ENCODE data around the gene TC2N. TPM values are rescaled to one million over a fixed set of nuclear protein-coding genes. Genes with fewer than 3 reads are reported as not detected.

The TC2N gene
- total RNA-seq, 1 experiment from 2014 or later = 30.6 TPM

DNA sequence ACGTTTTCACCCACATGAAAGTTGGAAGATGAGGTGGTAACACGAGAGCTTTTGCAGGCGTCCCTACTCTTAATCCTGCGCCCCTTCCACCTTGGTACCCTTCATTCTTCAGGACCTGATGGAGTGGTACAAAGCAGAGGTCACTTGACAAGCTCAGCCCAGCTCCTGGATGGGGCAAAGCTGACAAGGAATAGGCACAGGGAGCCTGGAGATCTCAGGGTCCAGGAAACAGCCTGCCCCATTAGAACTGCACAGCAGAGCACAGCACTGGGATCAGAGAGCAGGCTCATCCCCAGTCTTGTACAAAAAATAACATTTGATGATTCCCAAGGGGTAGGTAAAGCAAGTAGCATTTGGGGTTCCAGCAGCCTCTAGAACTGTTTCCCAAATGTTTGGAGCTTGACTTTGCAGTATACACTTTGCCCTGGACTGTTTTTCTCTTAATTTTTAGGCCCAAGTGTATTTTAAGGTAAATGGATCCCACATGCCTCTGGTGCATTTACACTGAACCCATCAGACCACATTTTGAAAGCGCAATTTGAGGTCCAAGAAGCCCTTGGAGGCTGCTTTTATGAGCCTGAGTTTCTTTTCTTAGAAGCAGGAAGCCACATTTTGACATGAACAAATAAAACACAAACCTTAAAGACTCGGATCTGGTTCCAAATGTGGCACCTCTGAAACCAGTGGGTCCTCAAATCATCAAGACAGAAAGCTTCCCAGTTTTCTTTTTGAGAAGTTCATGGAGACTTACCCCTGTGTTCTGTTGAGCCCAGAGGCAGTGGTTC, 633 bp downstream of the TC2N start:
- ChIA-PET POLR2A (no interaction called here), CTCF (no interaction called here)
- intact Hi-C loops (cut with micrococcal nuclease; ENCODE audit: unreplicated experiment) = no loop called here
- H3K27ac Mint-ChIP-seq (ENCODE audit: unreplicated experiment) = no peak overlapping the region
- no peak for TF ChIP-seq CTCF (IDR thresholded peaks at IDR 0.05; ENCODE audit: insufficient read depth in 1 of 2, low read depth in 1 of 2, low read length in 1 of 2, severe bottlenecking in 1 of 2, unreplicated experiment in 1 of 2)
- Histone ChIP-seq H3K36me3 (ENCODE audit: control insufficient read depth, insufficient read depth, low read length) (no peaks in the 10 kb centered on the region), H3K4me3 (ENCODE audit: low read depth, low read length) (no peak overlapping the region), H3K4me1 (peaks cover 8% of the 10 kb centered on the region), H3K27me3 (replicated peaks; ENCODE audit: control insufficient read depth, insufficient read depth, low read length) (no peaks in the 10 kb centered on the region), H3K9me3 (no peaks in the 10 kb centered on the region)
- H3K4me1 Mint-ChIP-seq (ENCODE audit: low read depth, unreplicated experiment) = peaks cover 15% of the 10 kb centered on the region
- no peak overlapping the region for H3K4me3 Mint-ChIP-seq (ENCODE audit: unreplicated experiment)
- no peaks in the 10 kb centered on the region for H3K27me3 Mint-ChIP-seq (ENCODE audit: insufficient read depth, unreplicated experiment)
- no peak for DNase-seq
- no TSS peak for BruUV-seq (replicated peaks)
- H3K36me3 Mint-ChIP-seq (ENCODE audit: insufficient read depth, unreplicated experiment) = no peaks in the 10 kb centered on the region
- no peaks in the 10 kb centered on the region for H3K9me3 Mint-ChIP-seq (ENCODE audit: unreplicated experiment)

GRCh38 chr14:91866061-91866460, 1.3 kb downstream of the TC2N start:
- Histone ChIP-seq H3K4me1 (peaks cover 8% of the 10 kb centered on the region), H3K27me3 (replicated peaks; ENCODE audit: control insufficient read depth, insufficient read depth, low read length) (no peaks in the 10 kb centered on the region), H3K9me3 (no peaks in the 10 kb centered on the region), H3K36me3 (ENCODE audit: control insufficient read depth, insufficient read depth, low read length) (no peaks in the 10 kb centered on the region), H3K4me3 (ENCODE audit: low read depth, low read length) (no peak overlapping the region)
- intact Hi-C loops (cut with micrococcal nuclease; ENCODE audit: unreplicated experiment) = no loop called here
- no peak for TF ChIP-seq CTCF (IDR thresholded peaks at IDR 0.05; ENCODE audit: insufficient read depth in 1 of 2, low read depth in 1 of 2, low read length in 1 of 2, severe bottlenecking in 1 of 2, unreplicated experiment in 1 of 2)
- H3K4me1 Mint-ChIP-seq (ENCODE audit: low read depth, unreplicated experiment) = peaks cover 15% of the 10 kb centered on the region
- no peak for DNase-seq
- ChIA-PET POLR2A (no interaction called here), CTCF (no interaction called here)
- H3K27ac Mint-ChIP-seq (ENCODE audit: unreplicated experiment) = no peak overlapping the region
- H3K27me3 Mint-ChIP-seq (ENCODE audit: insufficient read depth, unreplicated experiment) = no peaks in the 10 kb centered on the region
- H3K36me3 Mint-ChIP-seq (ENCODE audit: insufficient read depth, unreplicated experiment) = no peaks in the 10 kb centered on the region
- no peak overlapping the region for H3K4me3 Mint-ChIP-seq (ENCODE audit: unreplicated experiment)
- no peaks in the 10 kb centered on the region for H3K9me3 Mint-ChIP-seq (ENCODE audit: unreplicated experiment)
- BruUV-seq (replicated peaks) = no TSS peak

DNA sequence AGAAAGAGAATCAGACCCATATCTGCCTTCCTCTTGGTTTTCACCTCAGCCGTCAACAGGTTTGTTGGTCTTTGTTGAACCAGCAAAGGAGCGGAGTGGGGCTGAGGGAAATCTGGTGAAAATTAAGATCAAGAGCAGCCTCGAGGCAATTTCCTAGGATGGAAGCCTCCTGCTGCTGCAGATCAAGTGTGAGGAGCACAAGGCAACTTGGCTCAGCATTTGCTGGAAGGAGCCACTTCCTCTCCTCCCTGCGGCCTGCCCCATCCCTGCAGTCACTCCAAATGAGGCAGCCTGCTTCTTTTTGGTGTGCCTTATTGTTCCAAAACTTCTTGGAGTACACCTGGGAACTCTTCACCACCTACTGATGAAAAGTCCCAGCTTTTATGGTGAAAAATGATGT, 4.9 kb downstream of the TC2N start:
- ChIA-PET POLR2A (no interaction called here), CTCF (no interaction called here)

More for the DNA sequence above, 4.9 kb downstream of the TC2N start:
- H3K9me3 ChIP-seq = no peaks in the 10 kb centered on the region
- Mint-ChIP-seq H3K36me3 (ENCODE audit: insufficient read depth, unreplicated experiment) (no peaks in the 10 kb centered on the region), H3K4me1 (ENCODE audit: low read depth, unreplicated experiment) (no peaks in the 10 kb centered on the region), H3K4me3 (ENCODE audit: unreplicated experiment) (no peak overlapping the region), H3K27me3 (ENCODE audit: insufficient read depth, unreplicated experiment) (no peaks in the 10 kb centered on the region), H3K27ac (ENCODE audit: unreplicated experiment) (no peak overlapping the region), H3K9me3 (ENCODE audit: unreplicated experiment) (no peaks in the 10 kb centered on the region)
- DNase-seq = no peak
- H3K36me3 ChIP-seq (ENCODE audit: control insufficient read depth, insufficient read depth, low read length) = no peaks in the 10 kb centered on the region
- intact Hi-C loops (cut with micrococcal nuclease; ENCODE audit: unreplicated experiment) = no loop called here
- H3K4me3 ChIP-seq (ENCODE audit: low read depth, low read length) = no peak overlapping the region
- TF ChIP-seq CTCF (IDR thresholded peaks at IDR 0.05; ENCODE audit: insufficient read depth in 1 of 2, low read depth in 1 of 2, low read length in 1 of 2, severe bottlenecking in 1 of 2, unreplicated experiment in 1 of 2) = no peak
- no peaks in the 10 kb centered on the region for H3K4me1 ChIP-seq
- no peaks in the 10 kb centered on the region for H3K27me3 ChIP-seq (replicated peaks; ENCODE audit: control insufficient read depth, insufficient read depth, low read length)
- BruUV-seq (replicated peaks) = no TSS peak

Data from Caco-2 (cell line).